HEK293 (cell line): ENCODE data around the gene NLGN1.

Experiments used
- CTCF ChIA-PET: fragments of 350-600 bp; formaldehyde crosslinking; extraction: SDS; loops from one replicate; lab custom pipeline; 2021; ENCODE audit warnings: antibody characterized with exemption; lab: Yijun Ruan, JAX
- POLR2A ChIA-PET: fragments of 300-600 bp; formaldehyde crosslinking; extraction: SDS; loops from one replicate; lab custom pipeline; 2020; ENCODE audit warnings: antibody characterized with exemption, inconsistent platforms; lab: Yijun Ruan, JAX
- H3K27ac ChIP-seq: fragments of 200-500 bp; sonication (Bioruptor generic); 2 replicates; pipeline ENCODE4 v1.5.1; 2014; ENCODE audit warnings: low read depth, low read length, control low read depth, inconsistent platforms; ENCODE audit errors: extremely low read depth
- H3K36me3 ChIP-seq, 2 experiments: fragments of 200-500 bp in 1 of 2; sonication (Bioruptor generic) in 1 of 2; 1 replicate in 1 of 2; 2 replicates in 1 of 2; pipeline ENCODE4 v1.5.1; 2014 to 2017; ENCODE audit warnings: inconsistent platforms in 2 of 2, low read length in 2 of 2; ENCODE audit not compliant: control insufficient read depth in 2 of 2, insufficient read depth in 1 of 2
- H3K4me1 ChIP-seq: fragments of 200-500 bp; sonication (Bioruptor generic); 2 replicates; pipeline ENCODE4 v1.5.1; 2014; ENCODE audit warnings: mild to moderate bottlenecking, low read length, inconsistent platforms; ENCODE audit not compliant: control insufficient read depth, insufficient read depth
- H3K4me3 ChIP-seq: 2 replicates; pipeline ENCODE4 v1.5.1; 2011; ENCODE audit warnings: low read depth, mild to moderate bottlenecking, control low read depth, low read length, moderate library complexity
- H3K9me3 ChIP-seq: fragments of 200-500 bp; sonication (Bioruptor generic); 2 replicates; pipeline ENCODE4 v1.5.1; 2014; ENCODE audit warnings: low read depth, low read length, inconsistent platforms; ENCODE audit not compliant: control insufficient read depth, insufficient read depth
- GLI4 ChIP-seq: fragments of 450-650 bp; formaldehyde crosslinking; IDR thresholded peaks from 2 replicates; pipeline ENCODE4 v1.5.1; 2016; ENCODE audit warnings: missing biosample characterization, missing genetic modification characterization
- KLF16 ChIP-seq: fragments of 450-650 bp; formaldehyde crosslinking; IDR thresholded peaks from 2 replicates; pipeline ENCODE4 v1.5.1; 2017; ENCODE audit warnings: missing biosample characterization, missing genetic modification characterization
- OVOL3 ChIP-seq: fragments of 450-650 bp; formaldehyde crosslinking; IDR thresholded peaks from 2 replicates; pipeline ENCODE4 v1.5.1; 2016; ENCODE audit warnings: missing biosample characterization, missing genetic modification characterization
- PRDM1 ChIP-seq: fragments of 450-650 bp; formaldehyde crosslinking; IDR thresholded peaks from 2 replicates; pipeline ENCODE4; 2016; ENCODE audit warnings: missing biosample characterization, missing genetic modification characterization
- WT1 ChIP-seq: fragments of 450-650 bp; formaldehyde crosslinking; IDR thresholded peaks from 2 replicates; pipeline ENCODE4 v1.5.1; 2016; ENCODE audit warnings: missing biosample characterization, missing genetic modification characterization
- ZBTB26 ChIP-seq: fragments of 450-650 bp; formaldehyde crosslinking; optimal IDR thresholded peaks from 2 replicates; pipeline ENCODE3; 2016; ENCODE audit warnings: missing biosample characterization, mild to moderate bottlenecking, missing genetic modification characterization
- ZNF138 ChIP-seq: fragments of 450-650 bp; formaldehyde crosslinking; IDR thresholded peaks from 2 replicates; pipeline ENCODE4 v1.5.1; 2016; ENCODE audit warnings: missing biosample characterization, missing genetic modification characterization, borderline replicate concordance
- ZNF157 ChIP-seq: fragments of 450-650 bp; formaldehyde crosslinking; IDR thresholded peaks from 2 replicates; pipeline ENCODE4 v1.5.1; 2016; ENCODE audit warnings: missing biosample characterization, missing genetic modification characterization
- ZNF16 ChIP-seq: fragments of 450-650 bp; formaldehyde crosslinking; IDR thresholded peaks from 2 replicates; pipeline ENCODE4 v1.5.1; 2016; ENCODE audit warnings: low read depth, missing biosample characterization, missing genetic modification characterization
- ZNF221 ChIP-seq: fragments of 450-650 bp; formaldehyde crosslinking; IDR thresholded peaks from 2 replicates; pipeline ENCODE4 v1.5.1; 2017; ENCODE audit warnings: missing biosample characterization, missing genetic modification characterization, borderline replicate concordance
- ZNF248 ChIP-seq: fragments of 450-650 bp; formaldehyde crosslinking; IDR thresholded peaks from 2 replicates; pipeline ENCODE4 v1.5.1; 2017; ENCODE audit warnings: missing biosample characterization, missing genetic modification characterization
- ZNF394 ChIP-seq: fragments of 450-650 bp; formaldehyde crosslinking; IDR thresholded peaks from 2 replicates; pipeline ENCODE4 v1.5.1; 2016; ENCODE audit warnings: missing biosample characterization, missing genetic modification characterization, mild to moderate bottlenecking, moderate library complexity, borderline replicate concordance
- ZNF404 ChIP-seq: fragments of 450-650 bp; formaldehyde crosslinking; IDR thresholded peaks from 2 replicates; pipeline ENCODE4 v1.5.1; 2017; ENCODE audit warnings: missing biosample characterization, missing genetic modification characterization
- ZNF433 ChIP-seq: fragments of 450-650 bp; formaldehyde crosslinking; IDR thresholded peaks from 2 replicates; pipeline ENCODE4 v1.5.1; 2016; ENCODE audit warnings: missing biosample characterization, missing genetic modification characterization, low read depth
- ZNF560 ChIP-seq: fragments of 450-650 bp; formaldehyde crosslinking; IDR thresholded peaks from 2 replicates; pipeline ENCODE4 v1.5.1; 2017; ENCODE audit warnings: missing biosample characterization, missing genetic modification characterization, borderline replicate concordance
- ZNF624 ChIP-seq: fragments of 450-650 bp; formaldehyde crosslinking; IDR thresholded peaks from 2 replicates; pipeline ENCODE4 v1.5.1; 2017; ENCODE audit warnings: missing biosample characterization, missing genetic modification characterization
- ZNF639 ChIP-seq: fragments of 450-650 bp; formaldehyde crosslinking; IDR thresholded peaks from 2 replicates; pipeline ENCODE4 v1.5.1; 2016; ENCODE audit warnings: missing biosample characterization, missing genetic modification characterization
- ZNF664 ChIP-seq: fragments of 450-650 bp; formaldehyde crosslinking; IDR thresholded peaks from 2 replicates; pipeline ENCODE4 v1.5.1; 2016; ENCODE audit warnings: missing biosample characterization, missing genetic modification characterization
- ZNF701 ChIP-seq: fragments of 450-650 bp; formaldehyde crosslinking; IDR thresholded peaks from 2 replicates; pipeline ENCODE4 v1.5.1; 2016; ENCODE audit warnings: missing biosample characterization, missing genetic modification characterization
- ZNF707 ChIP-seq: fragments of 450-650 bp; formaldehyde crosslinking; IDR thresholded peaks from 2 replicates; pipeline ENCODE4 v1.5.1; 2016; ENCODE audit warnings: missing biosample characterization, missing genetic modification characterization
- ZNF747 ChIP-seq: fragments of 450-650 bp; formaldehyde crosslinking; IDR thresholded peaks from 2 replicates; pipeline ENCODE4 v1.5.1; 2016; ENCODE audit warnings: missing biosample characterization, missing genetic modification characterization
- ZNF76 ChIP-seq: fragments of 450-650 bp; formaldehyde crosslinking; IDR thresholded peaks from 2 replicates; pipeline ENCODE4; 2016; ENCODE audit warnings: low read depth, missing biosample characterization, missing genetic modification characterization, borderline replicate concordance
- ZNF777 ChIP-seq: fragments of 450-650 bp; formaldehyde crosslinking; IDR thresholded peaks from 2 replicates; pipeline ENCODE4 v1.5.1; 2017; ENCODE audit warnings: missing biosample characterization, missing genetic modification characterization, borderline replicate concordance
- ZNF785 ChIP-seq: fragments of 450-650 bp; formaldehyde crosslinking; IDR thresholded peaks from 2 replicates; pipeline ENCODE4 v1.5.1; 2016; ENCODE audit warnings: missing biosample characterization, missing genetic modification characterization
- ZNF843 ChIP-seq: fragments of 450-650 bp; formaldehyde crosslinking; IDR thresholded peaks from 2 replicates; pipeline ENCODE4 v1.5.1; 2016; ENCODE audit warnings: missing biosample characterization, missing genetic modification characterization
- ZSCAN5A ChIP-seq: fragments of 450-650 bp; formaldehyde crosslinking; IDR thresholded peaks from 2 replicates; pipeline ENCODE4 v1.5.1; 2016; ENCODE audit warnings: missing biosample characterization, missing genetic modification characterization

NLGN1 gene

GRCh38 chr3:173890091-173890490 is 492.5 kb downstream of the NLGN1 start:
- Histone ChIP-seq H3K4me1 (no peaks in the 10 kb centered on the region), H3K27ac (no peak overlapping the region), H3K36me3 (no peaks in the 10 kb centered on the region), H3K9me3 (no peaks in the 10 kb centered on the region), H3K4me3 (no peak overlapping the region)
- TF ChIP-seq ZNF221 (tag by site-specific recombination), result no peak
- TF ChIP-seq ZNF777 (tag by site-specific recombination), result no peak
- no peak for TF ChIP-seq ZNF16
- TF ChIP-seq WT1, result no peak
- ChIA-PET POLR2A (no interaction called here), CTCF (interaction anchor here (1.1 to 2.0 kb wide), 2 partner anchors 14 kb away, joined by 3 to 8 read pairs; no protein-coding TSS in a partner anchor)

GRCh38 chr3:173891272-173892100 is 493.9 kb downstream of the NLGN1 start:
- H3K9me3 ChIP-seq, result no peaks in the 10 kb centered on the region
- ChIA-PET CTCF (interaction anchor here (0.6 to 1.1 kb wide), 2 partner anchors 15 to 148 kb away, joined by 3 to 4 read pairs; no protein-coding TSS in a partner anchor), POLR2A (no interaction called here)
- no peak overlapping the region for H3K4me3 ChIP-seq
- H3K4me1 ChIP-seq, result no peaks in the 10 kb centered on the region
- no peak for TF ChIP-seq ZSCAN5A (tag by site-specific recombination)
- TF ChIP-seq OVOL3 (tag by site-specific recombination), result no peak
- TF ChIP-seq ZNF394 (tag by site-specific recombination), result no peak
- no peak for TF ChIP-seq ZNF664 (tag by site-specific recombination)
- no peak for TF ChIP-seq ZNF701 (tag by site-specific recombination)
- no peak for TF ChIP-seq ZNF221 (tag by site-specific recombination)
- TF ChIP-seq PRDM1 (tag by site-specific recombination), result no peak
- TF ChIP-seq GLI4 (tag by site-specific recombination), result no peak
- TF ChIP-seq ZNF76 (tag by site-specific recombination), result no peak
- H3K36me3 ChIP-seq, result no peaks in the 10 kb centered on the region
- H3K27ac ChIP-seq, result no peak overlapping the region

GRCh38 chr3:173892547-173892946 is 495.0 kb downstream of the NLGN1 start:
- no peak overlapping the region for H3K27ac ChIP-seq
- ChIA-PET POLR2A (no interaction called here), CTCF (no interaction called here)
- no peaks in the 10 kb centered on the region for H3K4me1 ChIP-seq
- H3K36me3 ChIP-seq, result no peaks in the 10 kb centered on the region
- H3K9me3 ChIP-seq, result no peaks in the 10 kb centered on the region
- H3K4me3 ChIP-seq, result no peak overlapping the region
- TF ChIP-seq ZNF639 (no peak), ZNF248 (tag by site-specific recombination) (no peak), KLF16 (tag by site-specific recombination) (no peak), ZBTB26 (tag by site-specific recombination) (no peak), ZNF433 (no peak), ZNF138 (tag by site-specific recombination) (no peak), ZNF747 (tag by site-specific recombination) (no peak), ZNF157 (tag by site-specific recombination) (no peak), ZNF785 (tag by site-specific recombination) (no peak), ZSCAN5A (tag by site-specific recombination) (no peak), ZNF624 (tag by site-specific recombination) (no peak), ZNF404 (tag by site-specific recombination) (no peak), ZNF843 (tag by site-specific recombination) (no peak), ZNF560 (tag by site-specific recombination) (no peak), ZNF707 (tag by site-specific recombination) (no peak)
